ENCODE results near the gene AHSA1.

- TF ChIP-seq, protein P1, sequence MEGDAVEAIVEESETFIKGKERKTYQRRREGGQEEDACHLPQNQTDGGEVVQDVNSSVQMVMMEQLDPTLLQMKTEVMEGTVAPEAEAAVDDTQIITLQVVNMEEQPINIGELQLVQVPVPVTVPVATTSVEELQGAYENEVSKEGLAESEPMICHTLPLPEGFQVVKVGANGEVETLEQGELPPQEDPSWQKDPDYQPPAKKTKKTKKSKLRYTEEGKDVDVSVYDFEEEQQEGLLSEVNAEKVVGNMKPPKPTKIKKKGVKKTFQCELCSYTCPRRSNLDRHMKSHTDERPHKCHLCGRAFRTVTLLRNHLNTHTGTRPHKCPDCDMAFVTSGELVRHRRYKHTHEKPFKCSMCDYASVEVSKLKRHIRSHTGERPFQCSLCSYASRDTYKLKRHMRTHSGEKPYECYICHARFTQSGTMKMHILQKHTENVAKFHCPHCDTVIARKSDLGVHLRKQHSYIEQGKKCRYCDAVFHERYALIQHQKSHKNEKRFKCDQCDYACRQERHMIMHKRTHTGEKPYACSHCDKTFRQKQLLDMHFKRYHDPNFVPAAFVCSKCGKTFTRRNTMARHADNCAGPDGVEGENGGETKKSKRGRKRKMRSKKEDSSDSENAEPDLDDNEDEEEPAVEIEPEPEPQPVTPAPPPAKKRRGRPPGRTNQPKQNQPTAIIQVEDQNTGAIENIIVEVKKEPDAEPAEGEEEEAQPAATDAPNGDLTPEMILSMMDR (IDR thresholded peaks at IDR 0.05) = no peak
- no peak for TF ChIP-seq EZH2 (IDR thresholded peaks at IDR 0.05; ENCODE audit: borderline replicate concordance, insufficient read depth, low read depth, low read length, poor library complexity, severe bottlenecking)
Measured at GRCh38 chr14:77478796-77479195, 20.9 kb downstream of the AHSA1 start.

Data from B cell (primary cell).